ENCODE data around the gene CCDC191. TPM values are rescaled to one million over a fixed set of nuclear protein-coding genes. Genes with fewer than 3 reads are reported as not detected.

CCDC191 gene
- total RNA-seq, 4 donors from 2014 or later: 0.92 to 3.6 (median 1.8) TPM

- Histone ChIP-seq H3K9me3 (no peaks in the 10 kb centered on the region), H3K27me3 (no peaks in the 10 kb centered on the region), H3K36me3 (peaks cover 4 to 81% (median 22%) of the 10 kb centered on the region in 3 donors), H3K4me1 (no peaks in the 10 kb centered on the region), H3K27ac (no peak overlapping the region), H3K4me3 (no peak overlapping the region)
- TF ChIP-seq CTCF (IDR thresholded peaks at IDR 0.05) (no peak), POLR2A (IDR thresholded peaks at IDR 0.05) (no peak)
- WGBS, 2 donors: 93 to 96% methylated on average over 4 of the region's 4 CpGs
- no peak for DNase-seq
- intact Hi-C loops (cut with DNase I): no loop called here
Observed at GRCh38 chr3:114067804-114068203, 11.5 kb upstream of the CCDC191 start.

- intact Hi-C loops (cut with DNase I): no loop called here
- Histone ChIP-seq H3K27ac (no peak overlapping the region), H3K4me1 (peaks cover 0 to 22% (median 10%) of the 10 kb centered on the region in 3 donors), H3K27me3 (no peaks in the 10 kb centered on the region), H3K4me3 (no peak overlapping the region), H3K36me3 (peaks cover 0 to 32% (median 0%) of the 10 kb centered on the region in 3 donors), H3K9me3 (no peaks in the 10 kb centered on the region)
- DNase-seq: no peak
- TF ChIP-seq POLR2A (IDR thresholded peaks at IDR 0.05): no peak
- no peak for TF ChIP-seq CTCF (IDR thresholded peaks at IDR 0.05)
- 82 to 92% methylated on average over 8 of the region's 8 CpGs for WGBS, 2 donors
Observed at GRCh38 chr3:114060906-114061655, 4.8 kb upstream of the CCDC191 start.

- Histone ChIP-seq H3K36me3 (peaks cover 0 to 18% (median 0%) of the 10 kb centered on the region in 3 donors), H3K9me3 (no peaks in the 10 kb centered on the region), H3K4me1 (peaks cover 0 to 29% (median 17%) of the 10 kb centered on the region in 3 donors), H3K4me3 (no peak overlapping the region), H3K27me3 (no peaks in the 10 kb centered on the region), H3K27ac (no peak overlapping the region)
- WGBS, 2 donors: 68 to 80% methylated on average over 8 of the region's 8 CpGs
- intact Hi-C loops (cut with DNase I): no loop called here
- TF ChIP-seq POLR2A (IDR thresholded peaks at IDR 0.05) (no peak), CTCF (IDR thresholded peaks at IDR 0.05) (no peak)
- no peak for DNase-seq
Observed at GRCh38 chr3:114058646-114059045, 2.3 kb upstream of the CCDC191 start.

GRCh38 chr3:114057011-114057347, 653 bp upstream of the CCDC191 start:
- H3K36me3 ChIP-seq: peaks cover 0 to 18% (median 0%) of the 10 kb centered on the region in 3 donors
- H3K9me3 ChIP-seq: no peaks in the 10 kb centered on the region
- peaks cover 0 to 29% (median 17%) of the 10 kb centered on the region in 3 donors for H3K4me1 ChIP-seq
- no peaks in the 10 kb centered on the region for H3K27me3 ChIP-seq
- TF ChIP-seq POLR2A (IDR thresholded peaks at IDR 0.05): no peak
- TF ChIP-seq CTCF (IDR thresholded peaks at IDR 0.05): no peak
- H3K4me3 ChIP-seq: peak overlapping the region; percentile 44 to 77 (median 74)
- 0% methylated on average over 7 to 8 of the region's 8 CpGs for WGBS, 2 donors
- intact Hi-C loops (cut with DNase I): no loop called here
- DNase-seq: no peak
- H3K27ac ChIP-seq: peak overlapping the region; percentile 81 to 92 (median 90)

GRCh38 chr3:114052216-114052615, 4.1 kb downstream of the CCDC191 start:
- H3K4me1 ChIP-seq: peaks cover 0 to 10% (median 7%) of the 10 kb centered on the region in 3 donors
- DNase-seq: no peak
- intact Hi-C loops (cut with DNase I): no loop called here
- no peak overlapping the region for H3K27ac ChIP-seq
- no peaks in the 10 kb centered on the region for H3K9me3 ChIP-seq
- H3K36me3 ChIP-seq: no peaks in the 10 kb centered on the region
- no peak overlapping the region for H3K4me3 ChIP-seq
- H3K27me3 ChIP-seq: no peaks in the 10 kb centered on the region
- 77 to 87% methylated on average over 2 of the region's 2 CpGs for WGBS, 2 donors
- TF ChIP-seq CTCF (IDR thresholded peaks at IDR 0.05) (no peak), POLR2A (IDR thresholded peaks at IDR 0.05) (no peak)

All from esophagus squamous epithelium (tissue), 5 donors.